Ammon's horn (tissue), 1 donor: ENCODE data around the gene CTCF.
"Not testable (repeated sequence)": the region's sequence is repeated elsewhere in the genome, so short reads cannot be mapped to it uniquely, and the experiment has no call there.

Experiments
- DNase-seq: peaks from one replicate; pipeline ENCODE4 v3.0.0-alpha.2; 2016; ENCODE audit warnings: low spot score

Gene CTCF

DNA sequence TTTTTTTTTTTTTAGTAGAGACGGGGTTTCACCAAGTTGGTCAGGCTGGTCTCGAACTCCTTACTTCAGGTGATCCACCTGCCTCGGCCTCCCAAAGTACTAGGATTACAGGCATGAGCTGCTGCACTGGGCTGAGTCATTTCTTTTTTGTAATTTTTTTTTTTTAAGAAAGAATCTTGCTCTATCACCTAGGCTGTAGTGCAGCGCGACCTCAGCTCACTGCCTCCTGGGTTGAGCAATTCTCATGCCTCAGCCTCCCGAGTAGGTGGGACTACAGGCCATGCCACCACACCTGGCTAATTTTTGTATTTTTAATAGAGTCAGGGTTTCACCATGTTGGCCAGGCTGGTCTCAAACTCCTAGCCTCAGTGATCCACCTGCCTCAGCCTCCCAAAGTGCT, 28.3 kb upstream of the CTCF start:
- DNase-seq: not testable (repeated sequence)

- DNase-seq: no peak
These were observed 27.9 kb upstream of the CTCF start for GRCh38 chr16:67534431-67534830.

DNA sequence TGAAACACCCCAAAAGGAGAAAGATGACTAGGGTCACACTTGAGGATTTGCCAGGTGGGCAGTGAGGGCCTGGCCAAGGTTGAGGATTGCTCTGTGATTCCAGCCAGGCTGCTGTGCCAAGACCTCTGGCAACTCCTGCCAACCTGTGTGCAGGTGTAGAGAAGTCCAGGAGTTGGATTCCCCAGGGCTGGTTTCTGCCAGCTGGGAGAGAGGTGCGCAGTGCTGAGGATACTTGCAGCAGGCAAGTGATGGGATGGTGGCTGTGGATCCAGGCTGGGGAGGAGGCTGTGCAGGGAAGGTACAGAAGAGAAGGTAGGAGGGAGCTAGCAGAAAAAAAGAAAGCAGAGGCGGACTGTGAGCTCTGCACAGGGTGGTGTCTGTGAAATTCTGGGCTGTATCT, 27.1 kb upstream of the CTCF start:
- DNase-seq: no peak

DNA sequence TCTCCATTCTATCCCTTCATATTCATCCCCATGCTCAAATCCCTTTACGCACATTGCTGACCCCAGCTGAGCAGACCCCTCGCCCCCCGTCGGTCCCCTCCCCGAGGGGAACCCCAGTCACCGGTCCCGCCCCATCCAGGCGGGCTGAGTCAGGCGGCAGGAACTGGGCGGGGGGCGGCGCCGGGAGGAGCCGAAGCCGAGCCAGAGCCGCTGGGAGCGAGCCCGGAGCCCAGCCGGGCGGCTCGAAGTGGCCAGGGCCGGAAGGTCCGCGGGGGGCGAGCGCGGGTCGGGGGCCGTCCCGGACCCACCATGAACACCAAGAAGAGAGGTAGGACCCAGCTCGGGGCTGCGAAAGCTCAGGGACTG, 25.1 kb upstream of the CTCF start:
- DNase-seq: no peak

- no peak for DNase-seq
These were observed 24.4 kb upstream of the CTCF start for GRCh38 chr16:67537636-67538591.

DNA sequence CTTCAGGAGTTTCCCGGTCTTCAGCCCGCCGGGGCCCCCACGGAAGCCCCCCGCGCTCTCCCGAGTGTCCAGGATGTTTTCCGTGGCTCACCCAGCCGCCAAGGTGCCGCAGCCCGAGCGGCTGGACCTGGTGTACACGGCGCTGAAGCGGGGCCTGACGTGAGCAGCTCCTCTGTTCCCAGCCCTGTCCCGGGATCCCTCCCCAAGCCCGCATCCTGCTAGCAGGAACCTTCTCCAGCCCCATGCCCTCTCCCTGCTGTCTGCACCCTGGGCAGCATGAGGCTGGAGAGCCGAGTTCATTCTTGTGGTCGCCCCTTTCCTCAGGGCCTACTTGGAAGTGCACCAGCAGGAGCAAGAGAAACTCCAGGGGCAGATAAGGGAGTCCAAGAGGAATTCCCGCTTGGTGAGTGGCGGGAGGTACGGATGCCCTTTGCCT, 23.6 kb upstream of the CTCF start:
- no peak for DNase-seq

DNA sequence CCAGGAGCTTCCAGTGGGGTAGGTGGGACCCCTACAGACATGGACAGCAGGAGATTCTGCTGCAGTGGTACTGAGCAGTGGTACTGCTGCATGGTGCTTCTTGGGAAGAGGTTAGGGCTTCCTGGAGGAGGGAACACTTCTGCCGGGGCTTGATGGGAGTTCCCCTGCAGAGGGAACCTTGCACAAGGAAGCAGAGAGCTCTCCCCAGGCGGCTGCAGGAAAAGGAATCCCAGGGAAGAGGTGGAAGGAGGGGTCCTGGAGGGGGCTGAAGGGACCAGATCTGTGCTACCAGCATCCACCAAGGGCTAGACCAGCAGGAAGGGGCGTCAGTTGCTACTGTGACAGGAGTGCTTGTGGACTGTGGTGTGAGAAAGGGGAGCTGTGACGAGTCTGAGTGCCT, 23.1 kb upstream of the CTCF start:
- no peak for DNase-seq

GRCh38 chr16:67539691-67540635, 22.4 kb upstream of the CTCF start:
- DNase-seq: no peak

- no peak for DNase-seq
These were observed 21.6 kb upstream of the CTCF start for GRCh38 chr16:67540756-67541155.

DNA sequence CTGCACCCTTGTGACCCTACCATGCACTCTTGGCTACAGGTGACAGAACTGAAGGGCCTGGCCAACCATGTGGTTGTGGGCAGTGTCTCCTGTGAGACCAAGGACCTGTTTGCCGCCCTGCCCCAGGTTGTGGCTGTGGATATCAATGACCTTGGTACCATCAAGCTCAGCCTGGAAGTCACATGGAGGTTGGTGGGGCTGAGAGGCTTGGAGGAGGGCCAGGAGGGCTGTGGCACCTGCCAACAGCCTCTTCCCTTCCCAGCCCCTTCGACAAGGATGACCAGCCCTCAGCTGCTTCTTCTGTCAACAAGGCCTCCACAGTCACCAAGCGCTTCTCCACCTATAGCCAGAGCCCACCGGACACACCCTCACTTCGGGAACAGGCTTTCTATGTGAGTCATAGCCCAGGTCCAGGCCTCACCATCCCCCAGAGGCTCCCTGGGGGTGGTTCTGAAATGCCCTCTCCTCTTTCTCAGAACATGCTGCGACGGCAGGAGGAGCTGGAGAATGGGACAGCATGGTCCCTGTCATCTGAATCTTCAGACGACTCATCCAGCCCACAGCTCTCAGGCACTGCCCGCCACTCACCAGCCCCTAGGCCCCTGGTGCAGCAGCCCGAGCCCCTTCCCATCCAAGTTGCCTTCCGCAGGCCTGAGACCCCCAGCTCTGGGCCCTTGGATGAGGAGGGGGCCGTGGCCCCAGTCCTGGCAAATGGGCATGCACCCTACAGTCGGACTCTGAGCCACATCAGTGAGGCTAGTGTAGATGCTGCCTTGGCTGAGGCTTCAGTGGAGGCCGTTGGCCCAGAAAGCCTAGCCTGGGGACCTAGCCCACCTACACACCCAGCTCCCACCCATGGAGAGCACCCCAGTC, 20.7 kb upstream of the CTCF start:
- no peak for DNase-seq

DNA sequence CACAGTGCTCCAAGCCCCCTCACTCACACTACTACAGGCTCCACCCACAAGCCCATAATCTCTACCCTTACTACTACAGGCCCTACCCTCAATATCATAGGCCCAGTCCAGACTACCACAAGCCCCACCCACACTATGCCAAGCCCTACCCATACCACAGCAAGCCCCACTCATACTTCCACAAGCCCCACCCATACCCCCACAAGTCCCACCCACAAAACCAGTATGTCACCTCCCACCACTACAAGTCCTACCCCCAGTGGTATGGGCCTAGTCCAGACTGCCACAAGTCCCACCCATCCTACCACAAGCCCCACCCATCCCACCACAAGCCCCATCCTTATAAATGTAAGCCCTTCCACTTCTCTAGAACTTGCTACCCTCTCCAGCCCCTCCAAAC, 19.9 kb upstream of the CTCF start:
- DNase-seq: no peak

GRCh38 chr16:67543036-67543435, 19.3 kb upstream of the CTCF start:
- DNase-seq: no peak

DNA sequence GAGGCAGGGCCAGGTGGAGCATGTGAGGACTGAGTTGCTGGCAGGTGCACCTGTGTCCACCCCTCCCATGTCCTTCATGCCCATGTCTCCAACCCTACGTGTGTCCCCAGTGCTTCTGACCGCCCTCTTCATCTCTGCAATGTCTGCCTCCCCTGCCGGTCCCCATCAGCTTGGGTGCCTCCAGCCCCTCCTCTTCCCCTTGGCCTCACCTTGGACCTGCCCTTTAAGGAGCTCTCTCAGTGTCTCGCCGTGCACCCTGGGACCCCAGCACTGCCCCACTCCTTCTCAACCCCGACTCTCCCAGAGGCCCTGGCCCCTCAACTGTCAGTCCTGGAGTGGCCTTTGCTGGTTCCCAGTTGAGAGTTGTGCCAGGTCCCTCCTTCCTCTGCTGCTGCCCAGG, 18.7 kb upstream of the CTCF start:
- DNase-seq: no peak

GRCh38 chr16:67544329-67544841, 17.9 kb upstream of the CTCF start:
- no peak for DNase-seq

GRCh38 chr16:67544844-67545664, 17.3 kb upstream of the CTCF start:
- DNase-seq: no peak

- no peak for DNase-seq
These were observed 16.7 kb upstream of the CTCF start for GRCh38 chr16:67545665-67546024.

- DNase-seq: no peak
These were observed 16.2 kb upstream of the CTCF start for GRCh38 chr16:67546091-67546501.

GRCh38 chr16:67546761-67547422, 15.4 kb upstream of the CTCF start:
- DNase-seq: peak; percentile 80

DNA sequence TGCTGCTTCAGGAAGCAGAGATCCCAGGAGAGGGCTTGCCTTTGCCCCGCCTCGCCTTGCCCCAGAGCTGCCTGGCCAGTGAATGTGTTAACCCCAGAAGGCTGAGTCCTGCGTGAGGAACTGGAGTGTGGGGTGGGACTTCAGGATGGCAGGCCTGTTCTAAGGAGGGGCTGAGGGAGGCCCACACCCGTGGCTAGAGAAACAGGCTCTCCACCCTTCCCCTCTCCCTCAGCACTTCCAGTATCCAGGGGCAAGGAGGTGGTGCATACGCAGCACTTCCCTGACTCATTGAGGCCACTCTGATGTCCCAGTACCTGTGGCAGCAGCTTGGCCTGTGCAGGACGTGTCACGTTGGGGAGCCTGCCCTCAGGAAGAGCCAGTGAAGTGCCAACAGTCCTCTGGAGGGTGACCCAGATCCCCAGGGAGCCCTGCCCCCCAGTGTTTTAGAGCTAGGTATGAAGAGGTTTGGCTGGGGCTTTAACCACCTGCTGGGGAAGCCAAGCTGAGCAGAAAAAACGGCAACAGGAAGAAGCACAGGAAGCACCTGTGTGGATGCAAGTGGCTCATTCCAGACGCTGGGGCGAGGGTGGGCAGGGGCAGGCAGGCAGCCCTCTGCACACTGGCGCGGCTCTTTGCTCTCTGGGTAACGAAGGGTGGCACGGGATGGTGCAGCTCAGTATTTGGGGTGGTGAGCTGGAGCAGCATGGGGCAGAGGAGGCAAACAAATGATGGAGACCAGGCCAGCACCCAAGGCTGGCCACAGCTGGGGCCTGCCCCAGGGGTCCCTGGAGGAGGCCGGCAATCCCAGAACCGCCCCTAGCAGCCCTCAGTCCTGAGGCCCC, 14.7 kb upstream of the CTCF start:
- DNase-seq: no peak
